K562 (cell line): ENCODE results near the gene FCHO1. TPM values are rescaled to one million over a fixed set of nuclear protein-coding genes. Genes with fewer than 3 reads are reported as not detected.

Experiments used
- CBFA2T2 ChIP-seq: fragments of 450-650 bp; conservative IDR thresholded peaks from 2 replicates; pipeline ENCODE4 v1.6.1; 2017; ENCODE audit warnings: mild to moderate bottlenecking
- CEBPB ChIP-seq: fragments of 450-650 bp; IDR thresholded peaks from 2 replicates; pipeline ENCODE4 v1.6.1; 2016; ENCODE audit warnings: missing genetic modification characterization, missing compliant biosample characterization
- CREB3 ChIP-seq: fragments of 450-650 bp; conservative IDR thresholded peaks from 2 replicates; pipeline ENCODE4 v1.6.1; 2016; ENCODE audit warnings: missing genetic modification characterization, low read depth, mild to moderate bottlenecking, missing compliant biosample characterization, moderate library complexity
- CTCFL ChIP-seq: IDR thresholded peaks from 2 replicates; pipeline ENCODE4 v1.6.1; 2011; ENCODE audit warnings: borderline replicate concordance, low read depth, mild to moderate bottlenecking, moderate library complexity, low read length; ENCODE audit not compliant: insufficient read depth, poor library complexity, severe bottlenecking
- FOXK2 ChIP-seq, 2 experiments: fragments of 450-650 bp; IDR thresholded peaks in 1 of 2; conservative IDR thresholded peaks in 1 of 2; 2 replicates each; pipeline ENCODE4 v1.6.1; 2016; ENCODE audit warnings: low read depth in 2 of 2, mild to moderate bottlenecking in 1 of 2
- HMBOX1 ChIP-seq: sonication (generic); IDR thresholded peaks from 2 replicates; pipeline ENCODE4 v1.6.1; 2016
- HNRNPH1 ChIP-seq: fragments of 200-400 bp; formaldehyde crosslinking; optimal IDR thresholded peaks from 2 replicates; pipeline ENCODE3; 2017; ENCODE audit warnings: low read depth, mild to moderate bottlenecking, low read length, moderate library complexity
- MEF2A ChIP-seq: IDR thresholded peaks from 2 replicates; pipeline ENCODE4 v1.6.1; 2011; ENCODE audit warnings: low read depth, mild to moderate bottlenecking, low read length, moderate library complexity; ENCODE audit not compliant: control insufficient read depth
- NFRKB ChIP-seq: fragments of 450-650 bp; IDR thresholded peaks from 2 replicates; pipeline ENCODE4 v1.6.1; 2016; ENCODE audit warnings: low read depth
- RAD21 ChIP-seq, 2 experiments: fragments of 250-450 bp in 1 of 2; fragments of 450-650 bp in 1 of 2; sonication (Bioruptor Pico) in 1 of 2; formaldehyde crosslinking in 1 of 2; IDR thresholded peaks in 1 of 2; conservative IDR thresholded peaks in 1 of 2; 2 replicates each; pipeline versions ENCODE4 v1.4.0 to v1.8.0; 2020 to 2022; ENCODE audit warnings: mild to moderate bottlenecking in 2 of 2, moderate library complexity in 1 of 2
- RBM25 ChIP-seq: fragments of 200-400 bp; formaldehyde crosslinking; IDR thresholded peaks from 2 replicates; pipeline ENCODE4 v1.6.1; 2018; ENCODE audit warnings: low read length, low read depth, moderate library complexity; ENCODE audit not compliant: severe bottlenecking
- SMAD4 ChIP-seq: fragments of 250-450 bp; sonication (Bioruptor Pico); conservative IDR thresholded peaks from 2 replicates; pipeline ENCODE4 v1.8.0; 2021; ENCODE audit warnings: inconsistent platforms, mild to moderate bottlenecking, moderate library complexity
- ZBTB12 ChIP-seq: fragments of 250-450 bp; sonication (Bioruptor Pico); IDR thresholded peaks from 2 replicates; pipeline ENCODE4 v1.4.0; 2020
- ZBTB9 ChIP-seq: fragments of 450-650 bp; formaldehyde crosslinking; IDR thresholded peaks from 2 replicates; pipeline ENCODE4 v1.4.0; 2020; ENCODE audit warnings: mild to moderate bottlenecking, moderate library complexity
- ZNF140 ChIP-seq: fragments of 250-450 bp; sonication (Bioruptor Pico); IDR thresholded peaks from 2 replicates; pipeline ENCODE4 v1.8.0; 2021; ENCODE audit warnings: moderate library complexity, mild to moderate bottlenecking, inconsistent platforms
- ZNF165 ChIP-seq: fragments of 250-450 bp; sonication (Bioruptor Pico); IDR thresholded peaks from 2 replicates; pipeline ENCODE4 v1.4.0; 2020; ENCODE audit warnings: borderline replicate concordance
- ZNF253 ChIP-seq: fragments of 250-450 bp; sonication (Bioruptor Pico); conservative IDR thresholded peaks from 2 replicates; pipeline ENCODE4 v1.6.1; 2021; ENCODE audit warnings: mild to moderate bottlenecking
- ZNF639 ChIP-seq, 2 experiments: fragments of 200-800 bp in 1 of 2; sonication (Bioruptor generic) in 1 of 2; sonication (generic) in 1 of 2; formaldehyde crosslinking in 1 of 2; IDR thresholded peaks in 1 of 2; conservative IDR thresholded peaks in 1 of 2; 2 replicates each; pipeline versions ENCODE4 v1.5.0 to v1.6.1; 2016 to 2020; ENCODE audit warnings: missing compliant biosample characterization in 1 of 2, missing genetic modification characterization in 1 of 2, missing genetic modification reagents in 1 of 2
- ZNF668 ChIP-seq: fragments of 250-450 bp; sonication (Bioruptor Pico); IDR thresholded peaks from 2 replicates; pipeline ENCODE4 v1.8.0; 2022; ENCODE audit warnings: mild to moderate bottlenecking, inconsistent platforms
- polyA plus RNA-seq, 8 experiments: library from polyadenylated mRNA; depleted of rRNA in 4 of 8; stranded (reverse) in 5 of 8; unstranded in 3 of 8; fragments of >200 nt; fragmentation: Nextera tagmentation in 2 of 8; fragmentation: Illumina TruSeq in 1 of 8; extraction: Ambion mirVana in 2 of 8; extraction: Trizol in 1 of 8; gene quantifications; 2 replicates each; pipeline versions ENCODE4 v1.2.1 to v1.2.3, GENCODE V29; 2011 to 2014; ENCODE audit warnings: inconsistent platforms in 1 of 8, missing spikeins in 1 of 8
- total RNA-seq, 7 experiments: library from RNA; depleted of rRNA in 6 of 7; stranded (reverse); fragments of >200 nt in 6 of 7; fragmentation: Illumina TruSeq in 2 of 7; extraction: Trizol in 2 of 7; gene quantifications; 2 replicates each; pipeline versions ENCODE4 v1.2.1 to v1.2.3, GENCODE V29; 2011 to 2021; ENCODE audit warnings: low replicate concordance in 1 of 7

The FCHO1 gene
- total and polyA plus RNA-seq, 9 of the 15 experiments (the other 6 are each of a cell fraction or from before 2014, with no cell fraction given) = 0.21 to 58.9 (median 18.3) TPM

- TF ChIP-seq ZBTB9 (no peak), ZNF165 (CRISPR knock-in tag) (no peak), RBM25 (no peak), CEBPB (no peak), FOXK2 (conservative IDR thresholded peaks at IDR 0.05 in 1 of 2, IDR thresholded peaks at IDR 0.05 in 1 of 2; ENCODE audit: low read depth in 2 of 2) (no peak), CTCFL (no peak), ZNF639 (CRISPR knock-in tag; conservative IDR thresholded peaks at IDR 0.05 in 1 of 2, IDR thresholded peaks at IDR 0.05 in 1 of 2) (no peak), RAD21 (CRISPR knock-in tag; conservative IDR thresholded peaks at IDR 0.05 in 1 of 2, IDR thresholded peaks at IDR 0.05 in 1 of 2) (no peak), HMBOX1 (no peak), NFRKB (0 out of 2 replicates have a peak, but pooled peaks have one; percentile 18), ZBTB12 (CRISPR knock-in tag) (no peak), SMAD4 (CRISPR knock-in tag) (no peak), MEF2A (no peak), ZNF668 (no peak), ZNF253 (CRISPR knock-in tag) (no peak), HNRNPH1 (no peak), CBFA2T2 (no peak), CREB3 (tag) (0 out of 2 replicates have a peak, but pooled peaks have one; percentile 3), ZNF140 (CRISPR knock-in tag) (no peak)
These were observed 616 bp downstream of the FCHO1 start (continued) for GRCh38 chr19:17751912-17752273.
